H1 (cell line): ENCODE data around the gene TMEM120A. TPM values are rescaled to one million over a fixed set of nuclear protein-coding genes. Genes with fewer than 3 reads are reported as not detected.

ENCODE experiments used
- HDAC2 ChIP-seq, 2 experiments: fragments of 300-600 bp in 1 of 2; sonication (generic) in 1 of 2; IDR thresholded peaks; 2 replicates each; pipeline ENCODE4 v1.6.1; 2011 to 2012; ENCODE audit warnings: low read depth in 2 of 2, low read length in 2 of 2, mild to moderate bottlenecking in 2 of 2, moderate library complexity in 2 of 2, borderline replicate concordance in 1 of 2, inconsistent platforms in 1 of 2
- polyA plus RNA-seq, 7 experiments: library from polyadenylated mRNA; depleted of rRNA in 3 of 7; stranded (reverse) in 5 of 7; unstranded in 2 of 7; fragments of >200 nt in 5 of 7; fragments of 200-250 nt in 2 of 7; gene quantifications; 1 replicate in 5 of 7; 2 replicates in 1 of 7; 4 replicates in 1 of 7; pipeline versions ENCODE4 v1.2.1 to v1.2.3, GENCODE V29; 2011 to 2013; ENCODE audit warnings: missing spikeins in 2 of 7, mixed read lengths in 2 of 7
- total RNA-seq: library from RNA; stranded (reverse); fragmentation: NEBNext Ultra II Directional; extraction: Animal tissue kit (Norgen Biotek cat#: 25700); gene quantifications from 2 replicates; pipeline ENCODE4 v1.2.1, GENCODE V29; 2021

The TMEM120A gene
- total and polyA plus RNA-seq, 2 of the 8 experiments (the other 6 are each of a cell fraction or from before 2014, with no cell fraction given), result 15.6 to 49.9 TPM

DNA sequence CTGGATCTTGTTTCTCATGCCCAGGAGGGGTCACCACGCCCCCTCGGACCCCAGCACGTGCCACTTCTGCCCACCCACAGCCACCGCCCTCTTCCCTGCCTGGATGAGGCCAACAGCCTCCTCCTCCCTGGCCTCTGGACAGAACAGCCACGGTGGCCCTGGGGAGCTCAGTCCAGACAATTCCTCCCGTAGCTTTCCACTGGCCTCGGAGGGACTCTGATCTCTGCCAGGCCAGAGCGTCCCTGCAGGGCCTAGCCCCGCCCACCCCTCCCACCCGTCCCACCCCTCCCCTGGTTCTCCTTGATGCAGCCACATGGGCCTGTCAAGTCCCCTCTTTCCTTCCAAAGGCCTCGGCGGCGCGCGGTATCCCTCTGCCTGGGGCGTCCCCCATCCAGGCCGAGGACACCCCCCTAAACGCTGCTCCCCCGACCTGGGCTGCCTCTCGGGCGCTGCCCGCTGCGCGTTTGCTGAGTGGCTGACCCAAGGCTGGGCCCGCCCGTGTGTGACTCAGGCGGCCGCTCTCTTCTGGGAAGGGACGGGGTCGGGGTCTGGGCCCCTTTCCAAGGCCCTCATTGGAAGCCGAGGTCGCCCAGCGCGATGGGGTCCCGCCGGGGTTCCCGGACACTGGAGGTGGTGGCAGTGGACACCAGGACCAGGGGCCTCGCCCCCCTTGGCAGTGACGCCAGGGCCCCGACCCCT is 557 bp downstream of the TMEM120A start (continued):
- 0 out of 4 replicates have a peak, but pooled peaks of 1 of the 2 experiments have one; percentile 81 for TF ChIP-seq HDAC2 (IDR thresholded peaks at IDR 0.05; ENCODE audit: borderline replicate concordance in 1 of 2, low read depth in 2 of 2, low read length in 2 of 2)
